Gastrocnemius medialis (tissue), 4 donors: ENCODE data around the gene KNDC1. TPM values are rescaled to one million over a fixed set of nuclear protein-coding genes. Genes with fewer than 3 reads are reported as not detected.

Source experiments
- ATAC-seq, 2 donors: fragments of 150-250 bp; one replicate each; pipeline ENCODE4 v1.9.1; 2016
- DNase-seq, 2 donors: peaks; one replicate each; pipeline ENCODE4 v3.0.0-alpha.2; 2019
- H3K27ac ChIP-seq, 4 donors: fragments of 200-600 bp; sonication (generic); 1 replicate in 1 of 4; 2 replicates in 3 of 4; pipeline ENCODE4 v1.5.1; 2016 to 2018; ENCODE audit warnings: mild to moderate bottlenecking in 2 of 4, moderate library complexity in 1 of 4
- H3K27me3 ChIP-seq, 3 donors: fragments of 200-600 bp; sonication (generic) in 2 of 3; 1 replicate in 1 of 3; 2 replicates in 2 of 3; pipeline versions ENCODE4 v1.5.1 to v1.6.0; 2016 to 2019; ENCODE audit warnings: mild to moderate bottlenecking in 1 of 3, moderate library complexity in 1 of 3
- H3K36me3 ChIP-seq, 2 donors: fragments of 200-600 bp; sonication (generic) in 1 of 2; one replicate each; pipeline ENCODE4 v1.5.1; 2017 to 2018
- H3K4me1 ChIP-seq, 2 donors: fragments of 200-600 bp; sonication (generic) in 1 of 2; one replicate each; pipeline ENCODE4 v1.5.1; 2016 to 2017; ENCODE audit warnings: mild to moderate bottlenecking in 2 of 2
- H3K4me3 ChIP-seq, 4 donors: fragments of 200-600 bp; sonication (generic) in 3 of 4; 1 replicate in 1 of 4; 2 replicates in 3 of 4; pipeline ENCODE4 v1.5.1; 2016 to 2019; ENCODE audit warnings: mild to moderate bottlenecking in 2 of 4
- H3K9me3 ChIP-seq, 3 donors: fragments of 200-600 bp; sonication (generic) in 2 of 3; 1 replicate in 1 of 3; 2 replicates in 2 of 3; pipeline ENCODE4 v1.5.1; 2016 to 2019
- POLR2A ChIP-seq, 2 donors: fragments of 450-650 bp; IDR thresholded peaks; one replicate each; pipeline ENCODE4 v1.6.1; 2017; ENCODE audit warnings: antibody characterized with exemption in 2 of 2, mild to moderate bottlenecking in 2 of 2, moderate library complexity in 2 of 2
- in situ Hi-C, 4 donors: fragments of 200-750 bp; cut with MboI; loops; one replicate each; pipeline versions ENCODE4 v1.15.0 to v1.8.0; 2017; ENCODE audit warnings: low sequenced_read_pairs in 4 of 4
- intact Hi-C: fragments of 100-400 bp; cut with DNase I; formaldehyde crosslinking; loops from one replicate; pipeline ENCODE4 v1.15.1; 2023; ENCODE audit warnings: low total_unique reads
- total RNA-seq, 4 donors: library from RNA; depleted of rRNA; stranded (reverse); fragments of >200 nt; gene quantifications; one replicate each; pipeline versions ENCODE4 v1.1.0 to v1.2.3, GENCODE V29; 2016
- TF ChIP-seq, protein P1 (sequence below), 5 experiments: fragments of 450-650 bp in 3 of 5; fragments of 200-600 bp in 2 of 5; sonication (generic) in 2 of 5; IDR thresholded peaks in 4 of 5; conservative IDR thresholded peaks in 1 of 5; 1 replicate in 4 of 5; 2 replicates in 1 of 5; pipeline ENCODE4 v1.5.1; 2016 to 2019; ENCODE audit warnings: antibody characterized with exemption in 5 of 5, mild to moderate bottlenecking in 3 of 5, moderate library complexity in 3 of 5

KNDC1 gene
- total RNA-seq, 4 donors from 2014 or later, result 0.04 to 0.13 TPM; not detected in 2

DNA sequence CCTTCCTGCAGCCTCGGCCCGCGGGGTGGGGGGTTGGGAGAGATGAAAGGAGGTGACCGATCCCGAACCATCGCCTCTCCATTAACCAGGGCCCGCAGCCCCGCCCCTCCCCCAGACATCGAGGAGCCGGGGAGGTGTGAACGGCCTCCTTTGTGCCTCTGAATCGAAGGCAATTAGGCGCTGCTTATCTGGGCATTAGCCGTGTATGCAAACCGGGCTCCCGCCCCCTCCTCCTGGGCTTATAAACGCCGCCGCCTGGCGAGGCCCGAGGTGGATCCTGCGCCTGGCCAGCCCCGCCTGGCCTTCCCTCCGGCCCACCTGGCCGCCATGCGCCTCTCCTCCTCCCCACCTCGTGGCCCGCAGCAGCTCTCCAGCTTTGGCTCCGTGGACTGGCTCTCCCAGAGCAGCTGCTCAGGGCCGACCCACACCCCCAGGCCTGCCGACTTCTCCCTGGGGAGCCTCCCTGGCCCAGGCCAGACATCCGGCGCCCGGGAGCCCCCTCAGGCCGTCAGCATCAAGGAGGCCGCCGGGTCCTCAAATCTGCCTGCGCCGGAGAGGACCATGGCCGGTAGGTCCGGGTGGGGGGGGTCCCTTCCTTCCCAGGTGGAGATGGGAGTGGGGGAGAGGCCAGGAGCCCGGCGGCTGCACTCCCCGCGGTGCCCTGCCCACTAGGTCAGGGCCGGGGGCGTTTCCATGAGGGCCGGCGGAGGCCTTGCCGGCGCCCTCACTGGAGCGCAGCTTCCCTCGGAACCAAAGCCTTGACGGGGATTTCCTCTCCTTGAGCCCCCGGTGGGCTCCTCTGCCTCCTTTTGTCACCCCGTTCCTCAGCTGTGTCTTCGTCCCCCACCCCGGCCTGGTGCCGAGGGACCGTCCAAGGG is 77.8 kb downstream of the KNDC1 start, which contains the start of gene VENTX:
TSS of gene VENTX (plus strand) at position 268 of the 878 bp plus-strand sequence. CDS start at position 328, 60 bp downstream.
- peaks cover 47 to 78% (median 66%) of the 10 kb centered on the region in 3 donors for H3K27me3 ChIP-seq
- DNase-seq (no peak), ATAC-seq (no peak)
- H3K36me3 ChIP-seq, result no peaks in the 10 kb centered on the region
- H3K4me3 ChIP-seq, result peak within 1 kb of the TSS in 1 of 4 donors; percentile 13
- H3K9me3 ChIP-seq, result no peaks in the 10 kb centered on the region
- in situ Hi-C loops, result no loop called here
- TF ChIP-seq POLR2A (IDR thresholded peaks at IDR 0.05), result no peak
- TF ChIP-seq, protein P1, sequence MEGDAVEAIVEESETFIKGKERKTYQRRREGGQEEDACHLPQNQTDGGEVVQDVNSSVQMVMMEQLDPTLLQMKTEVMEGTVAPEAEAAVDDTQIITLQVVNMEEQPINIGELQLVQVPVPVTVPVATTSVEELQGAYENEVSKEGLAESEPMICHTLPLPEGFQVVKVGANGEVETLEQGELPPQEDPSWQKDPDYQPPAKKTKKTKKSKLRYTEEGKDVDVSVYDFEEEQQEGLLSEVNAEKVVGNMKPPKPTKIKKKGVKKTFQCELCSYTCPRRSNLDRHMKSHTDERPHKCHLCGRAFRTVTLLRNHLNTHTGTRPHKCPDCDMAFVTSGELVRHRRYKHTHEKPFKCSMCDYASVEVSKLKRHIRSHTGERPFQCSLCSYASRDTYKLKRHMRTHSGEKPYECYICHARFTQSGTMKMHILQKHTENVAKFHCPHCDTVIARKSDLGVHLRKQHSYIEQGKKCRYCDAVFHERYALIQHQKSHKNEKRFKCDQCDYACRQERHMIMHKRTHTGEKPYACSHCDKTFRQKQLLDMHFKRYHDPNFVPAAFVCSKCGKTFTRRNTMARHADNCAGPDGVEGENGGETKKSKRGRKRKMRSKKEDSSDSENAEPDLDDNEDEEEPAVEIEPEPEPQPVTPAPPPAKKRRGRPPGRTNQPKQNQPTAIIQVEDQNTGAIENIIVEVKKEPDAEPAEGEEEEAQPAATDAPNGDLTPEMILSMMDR (IDR thresholded peaks at IDR 0.05 in 4 of 5, conservative IDR thresholded peaks at IDR 0.05 in 1 of 5), result no peak
- no peak within 1 kb of the TSS for H3K27ac ChIP-seq
- intact Hi-C loops, result no loop called here
- H3K4me1 ChIP-seq, result no peaks in the 10 kb centered on the region

- no peak overlapping the region for H3K27ac ChIP-seq
- DNase-seq (no peak), ATAC-seq (no peak)
- no peak overlapping the region for H3K4me3 ChIP-seq
- no peak for TF ChIP-seq POLR2A (IDR thresholded peaks at IDR 0.05)
- TF ChIP-seq, protein P1 (IDR thresholded peaks at IDR 0.05 in 4 of 5, conservative IDR thresholded peaks at IDR 0.05 in 1 of 5), result no peak
- intact Hi-C loops (no loop called here), in situ Hi-C loops (no loop called here)
- H3K36me3 ChIP-seq, result no peaks in the 10 kb centered on the region
- H3K9me3 ChIP-seq, result no peaks in the 10 kb centered on the region
- peaks cover 45 to 82% (median 63%) of the 10 kb centered on the region in 3 donors for H3K27me3 ChIP-seq
- no peaks in the 10 kb centered on the region for H3K4me1 ChIP-seq
These were observed 78.4 kb downstream of the KNDC1 start for GRCh38 chr10:133238466-133238804.

DNA sequence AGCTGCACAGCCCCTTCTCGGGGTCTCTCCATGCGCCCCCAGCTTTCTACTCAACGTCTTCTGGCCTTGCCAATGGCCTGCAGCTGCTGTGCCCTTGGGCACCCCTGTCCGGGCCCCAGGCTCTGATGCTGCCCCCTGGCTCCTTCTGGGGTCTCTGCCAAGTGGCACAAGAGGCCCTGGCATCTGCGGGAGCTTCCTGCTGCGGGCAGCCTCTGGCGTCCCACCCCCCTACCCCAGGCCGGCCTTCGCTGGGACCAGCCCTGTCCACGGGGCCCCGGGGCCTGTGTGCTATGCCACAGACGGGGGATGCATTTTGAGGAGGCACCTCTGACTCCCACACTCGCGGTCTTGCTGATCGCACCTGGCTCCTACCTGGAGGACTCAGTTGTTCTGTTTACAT is 80.0 kb downstream of the KNDC1 start:
- in situ Hi-C loops (no loop called here), intact Hi-C loops (no loop called here)
- Histone ChIP-seq H3K4me3 (no peak overlapping the region), H3K36me3 (no peaks in the 10 kb centered on the region), H3K27me3 (peaks cover 42 to 78% (median 60%) of the 10 kb centered on the region in 3 donors), H3K9me3 (no peaks in the 10 kb centered on the region), H3K27ac (no peak overlapping the region), H3K4me1 (no peaks in the 10 kb centered on the region)
- no peak for DNase-seq
- no peak for TF ChIP-seq POLR2A (IDR thresholded peaks at IDR 0.05)
- TF ChIP-seq, protein P1 (IDR thresholded peaks at IDR 0.05 in 4 of 5, conservative IDR thresholded peaks at IDR 0.05 in 1 of 5), result no peak
- ATAC-seq, result no peak

- Histone ChIP-seq H3K4me1 (no peaks in the 10 kb centered on the region), H3K27ac (no peak overlapping the region), H3K36me3 (no peaks in the 10 kb centered on the region), H3K4me3 (no peak overlapping the region), H3K9me3 (no peaks in the 10 kb centered on the region), H3K27me3 (peaks cover 43 to 75% (median 56%) of the 10 kb centered on the region in 3 donors)
- DNase-seq (no peak), ATAC-seq (no peak)
- in situ Hi-C loops, result no loop called here
- intact Hi-C loops, result no loop called here
- TF ChIP-seq POLR2A (IDR thresholded peaks at IDR 0.05), result no peak
- TF ChIP-seq, protein P1 (IDR thresholded peaks at IDR 0.05 in 4 of 5, conservative IDR thresholded peaks at IDR 0.05 in 1 of 5), result no peak
These were observed 81.6 kb downstream of the KNDC1 start for GRCh38 chr10:133241501-133242205.
